ENCODE data around the gene NFE2L3.

The NFE2L3 gene

GRCh38 chr7:26188957-26189541 is 37.1 kb downstream of the NFE2L3 start:
- no peak for DNase-seq

- DNase-seq = no peak
Observed at GRCh38 chr7:26189697-26190096, 37.7 kb downstream of the NFE2L3 start.

- DNase-seq = no peak
Observed at GRCh38 chr7:26190417-26190869, 38.4 kb downstream of the NFE2L3 start.

GRCh38 chr7:26191233-26191973 is 39.4 kb downstream of the NFE2L3 start:
- no peak for DNase-seq

GRCh38 chr7:26191974-26192479 is 40.0 kb downstream of the NFE2L3 start:
- DNase-seq = no peak

- no peak for DNase-seq
Observed at GRCh38 chr7:26192485-26193087, 40.6 kb downstream of the NFE2L3 start.

GRCh38 chr7:26193432-26194207 is 41.6 kb downstream of the NFE2L3 start:
- no peak for DNase-seq

GRCh38 chr7:26194764-26195163 is 42.8 kb downstream of the NFE2L3 start:
- DNase-seq = peak; percentile 63

GRCh38 chr7:26195182-26195581 is 43.2 kb downstream of the NFE2L3 start:
- DNase-seq = no peak

- no peak for DNase-seq
Observed at GRCh38 chr7:26195867-26196657, 44.1 kb downstream of the NFE2L3 start.

- no peak for DNase-seq
Observed at GRCh38 chr7:26197153-26198115, 45.4 kb downstream of the NFE2L3 start.

- DNase-seq = no peak
Observed at GRCh38 chr7:26198133-26198780, 46.3 kb downstream of the NFE2L3 start.

GRCh38 chr7:26198781-26199169 is 46.8 kb downstream of the NFE2L3 start:
- no peak for DNase-seq

- peak; percentile 89 for DNase-seq
Observed at GRCh38 chr7:26199301-26200037, 47.5 kb downstream of the NFE2L3 start.

GRCh38 chr7:26200038-26200443 is 48.0 kb downstream of the NFE2L3 start:
- peak; percentile 92 for DNase-seq

- DNase-seq = peak; percentile 99
Observed at GRCh38 chr7:26200444-26201246, 48.6 kb downstream of the NFE2L3 start, which contains the start of gene HNRNPA2B1. HNRNPA2B1 (minus strand) TSS chr7:26200746; CDS start chr7:26200577, 169 bp downstream.

- peak; percentile 94 for DNase-seq
Observed at GRCh38 chr7:26201247-26202018, 49.4 kb downstream of the NFE2L3 start, which contains the start of gene CBX3. CBX3 (plus strand) TSS chr7:26201745; CDS start chr7:26202999, 1,254 bp downstream.
